Ovary (tissue), 3 donors: ENCODE results near the gene PCDHGB5.

Experiments used
- EP300 ChIP-seq: sonication (generic); formaldehyde crosslinking; IDR thresholded peaks from one replicate; pipeline ENCODE4 v1.6.1; 2017; ENCODE audit warnings: antibody characterized with exemption
- POLR2A ChIP-seq: fragments of 450-650 bp; IDR thresholded peaks from one replicate; pipeline ENCODE4 v1.6.1; 2017; ENCODE audit warnings: antibody characterized with exemption, mild to moderate bottlenecking, moderate library complexity
- TF ChIP-seq, protein P1 (sequence below), 3 donors: fragments of 450-650 bp in 2 of 3; fragments of 200-600 bp in 1 of 3; IDR thresholded peaks; one replicate each; pipeline versions ENCODE4 v1.5.1 to v1.8.0; 2016 to 2022; ENCODE audit warnings: antibody characterized with exemption in 3 of 3, mild to moderate bottlenecking in 1 of 3
- donor health status: DM: no; HTN: no; CAD: no.

DNA sequence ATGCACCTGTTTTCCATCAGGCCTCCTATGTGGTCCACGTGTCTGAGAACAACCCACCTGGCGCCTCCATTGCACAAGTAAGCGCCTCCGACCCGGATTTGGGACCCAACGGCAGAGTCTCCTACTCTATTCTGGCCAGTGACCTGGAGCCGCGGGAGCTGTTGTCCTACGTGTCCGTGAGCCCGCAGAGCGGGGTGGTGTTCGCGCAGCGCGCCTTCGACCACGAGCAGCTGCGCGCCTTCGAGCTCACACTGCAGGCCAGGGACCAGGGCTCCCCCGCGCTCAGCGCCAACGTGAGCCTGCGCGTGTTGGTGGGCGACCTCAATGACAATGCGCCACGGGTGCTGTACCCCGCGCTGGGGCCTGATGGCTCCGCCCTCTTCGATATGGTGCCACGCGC is 46.2 kb upstream of the PCDHGB5 start:
- TF ChIP-seq, protein P1, sequence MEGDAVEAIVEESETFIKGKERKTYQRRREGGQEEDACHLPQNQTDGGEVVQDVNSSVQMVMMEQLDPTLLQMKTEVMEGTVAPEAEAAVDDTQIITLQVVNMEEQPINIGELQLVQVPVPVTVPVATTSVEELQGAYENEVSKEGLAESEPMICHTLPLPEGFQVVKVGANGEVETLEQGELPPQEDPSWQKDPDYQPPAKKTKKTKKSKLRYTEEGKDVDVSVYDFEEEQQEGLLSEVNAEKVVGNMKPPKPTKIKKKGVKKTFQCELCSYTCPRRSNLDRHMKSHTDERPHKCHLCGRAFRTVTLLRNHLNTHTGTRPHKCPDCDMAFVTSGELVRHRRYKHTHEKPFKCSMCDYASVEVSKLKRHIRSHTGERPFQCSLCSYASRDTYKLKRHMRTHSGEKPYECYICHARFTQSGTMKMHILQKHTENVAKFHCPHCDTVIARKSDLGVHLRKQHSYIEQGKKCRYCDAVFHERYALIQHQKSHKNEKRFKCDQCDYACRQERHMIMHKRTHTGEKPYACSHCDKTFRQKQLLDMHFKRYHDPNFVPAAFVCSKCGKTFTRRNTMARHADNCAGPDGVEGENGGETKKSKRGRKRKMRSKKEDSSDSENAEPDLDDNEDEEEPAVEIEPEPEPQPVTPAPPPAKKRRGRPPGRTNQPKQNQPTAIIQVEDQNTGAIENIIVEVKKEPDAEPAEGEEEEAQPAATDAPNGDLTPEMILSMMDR (IDR thresholded peaks at IDR 0.05) = no peak
- TF ChIP-seq POLR2A = no peak
- TF ChIP-seq EP300 = no peak
